ENCODE measurements around the gene LIMK2.

DNA sequence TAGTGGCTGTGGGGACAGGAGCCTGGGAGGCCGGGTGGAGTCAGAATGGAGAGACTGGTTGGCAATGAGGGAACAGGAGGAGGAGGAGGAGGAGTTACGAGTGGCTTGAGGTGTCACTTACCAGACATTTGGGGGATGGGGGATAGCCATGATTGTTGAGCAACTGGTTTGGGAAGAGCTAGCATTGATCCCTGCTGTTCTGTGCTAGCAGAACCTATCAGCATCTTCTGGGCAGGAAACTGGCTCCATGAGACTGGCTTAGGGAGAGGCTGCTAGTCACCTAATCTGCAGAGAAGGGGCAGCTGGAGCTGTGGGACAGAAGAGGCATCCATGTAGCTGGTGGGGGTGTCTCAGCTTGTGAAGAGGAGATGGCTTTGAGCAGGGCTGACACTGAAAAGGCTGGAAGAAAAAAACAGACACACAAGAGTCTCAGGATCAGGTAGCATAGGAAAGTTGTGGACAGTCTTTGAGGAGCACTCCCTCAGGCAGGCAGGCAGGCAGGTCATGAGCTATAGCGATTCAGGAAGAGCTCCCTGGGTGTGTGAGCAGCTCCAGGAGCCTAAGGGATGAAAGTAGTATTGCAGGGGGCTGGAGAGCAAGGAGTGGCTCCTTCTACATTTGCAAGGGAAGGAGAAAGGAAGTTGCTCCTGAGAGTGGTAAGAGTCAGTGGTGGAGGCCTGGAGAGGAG lies 57.9 kb downstream of the LIMK2 start:
- TF ChIP-seq, protein P1, sequence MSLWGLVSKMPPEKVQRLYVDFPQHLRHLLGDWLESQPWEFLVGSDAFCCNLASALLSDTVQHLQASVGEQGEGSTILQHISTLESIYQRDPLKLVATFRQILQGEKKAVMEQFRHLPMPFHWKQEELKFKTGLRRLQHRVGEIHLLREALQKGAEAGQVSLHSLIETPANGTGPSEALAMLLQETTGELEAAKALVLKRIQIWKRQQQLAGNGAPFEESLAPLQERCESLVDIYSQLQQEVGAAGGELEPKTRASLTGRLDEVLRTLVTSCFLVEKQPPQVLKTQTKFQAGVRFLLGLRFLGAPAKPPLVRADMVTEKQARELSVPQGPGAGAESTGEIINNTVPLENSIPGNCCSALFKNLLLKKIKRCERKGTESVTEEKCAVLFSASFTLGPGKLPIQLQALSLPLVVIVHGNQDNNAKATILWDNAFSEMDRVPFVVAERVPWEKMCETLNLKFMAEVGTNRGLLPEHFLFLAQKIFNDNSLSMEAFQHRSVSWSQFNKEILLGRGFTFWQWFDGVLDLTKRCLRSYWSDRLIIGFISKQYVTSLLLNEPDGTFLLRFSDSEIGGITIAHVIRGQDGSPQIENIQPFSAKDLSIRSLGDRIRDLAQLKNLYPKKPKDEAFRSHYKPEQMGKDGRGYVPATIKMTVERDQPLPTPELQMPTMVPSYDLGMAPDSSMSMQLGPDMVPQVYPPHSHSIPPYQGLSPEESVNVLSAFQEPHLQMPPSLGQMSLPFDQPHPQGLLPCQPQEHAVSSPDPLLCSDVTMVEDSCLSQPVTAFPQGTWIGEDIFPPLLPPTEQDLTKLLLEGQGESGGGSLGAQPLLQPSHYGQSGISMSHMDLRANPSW (CRISPR knock-in tag; IDR thresholded peaks at IDR 0.05) = no peak
- TF ChIP-seq, protein P2, sequence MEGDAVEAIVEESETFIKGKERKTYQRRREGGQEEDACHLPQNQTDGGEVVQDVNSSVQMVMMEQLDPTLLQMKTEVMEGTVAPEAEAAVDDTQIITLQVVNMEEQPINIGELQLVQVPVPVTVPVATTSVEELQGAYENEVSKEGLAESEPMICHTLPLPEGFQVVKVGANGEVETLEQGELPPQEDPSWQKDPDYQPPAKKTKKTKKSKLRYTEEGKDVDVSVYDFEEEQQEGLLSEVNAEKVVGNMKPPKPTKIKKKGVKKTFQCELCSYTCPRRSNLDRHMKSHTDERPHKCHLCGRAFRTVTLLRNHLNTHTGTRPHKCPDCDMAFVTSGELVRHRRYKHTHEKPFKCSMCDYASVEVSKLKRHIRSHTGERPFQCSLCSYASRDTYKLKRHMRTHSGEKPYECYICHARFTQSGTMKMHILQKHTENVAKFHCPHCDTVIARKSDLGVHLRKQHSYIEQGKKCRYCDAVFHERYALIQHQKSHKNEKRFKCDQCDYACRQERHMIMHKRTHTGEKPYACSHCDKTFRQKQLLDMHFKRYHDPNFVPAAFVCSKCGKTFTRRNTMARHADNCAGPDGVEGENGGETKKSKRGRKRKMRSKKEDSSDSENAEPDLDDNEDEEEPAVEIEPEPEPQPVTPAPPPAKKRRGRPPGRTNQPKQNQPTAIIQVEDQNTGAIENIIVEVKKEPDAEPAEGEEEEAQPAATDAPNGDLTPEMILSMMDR (IDR thresholded peaks at IDR 0.05 in 2 of 3, conservative IDR thresholded peaks at IDR 0.05 in 1 of 3; ENCODE audit: insufficient read depth in 2 of 3, low read depth in 1 of 3, low read length in 3 of 3) = no peak
- no peak for TF ChIP-seq PYGO2 (tag; IDR thresholded peaks at IDR 0.05)
- TF ChIP-seq TAF15 (IDR thresholded peaks at IDR 0.05; ENCODE audit: low read depth, low read length) = no peak
- no peak for TF ChIP-seq JUN (IDR thresholded peaks at IDR 0.05; ENCODE audit: borderline replicate concordance, low read depth, low read length)
- TF ChIP-seq JUN (CRISPR knock-in tag; IDR thresholded peaks at IDR 0.05; ENCODE audit: borderline replicate concordance) = no peak
- no peak for TF ChIP-seq ZNF184 (CRISPR knock-in tag; IDR thresholded peaks at IDR 0.05)
- TF ChIP-seq ZNF384 (IDR thresholded peaks at IDR 0.05; ENCODE audit: low read depth, low read length) = no peak
- no peak for TF ChIP-seq CEBPB (tag; IDR thresholded peaks at IDR 0.05)
- no peak for TF ChIP-seq FOSL1 (tag; conservative IDR thresholded peaks at IDR 0.05)
- no peak for TF ChIP-seq ZNF589 (CRISPR knock-in tag; IDR thresholded peaks at IDR 0.05; ENCODE audit: low read depth)
- TF ChIP-seq ZNF274 (IDR thresholded peaks at IDR 0.05; ENCODE audit: borderline replicate concordance, low read depth, low read length) = no peak
- no peak for TF ChIP-seq NR1H2 (CRISPR knock-in tag; IDR thresholded peaks at IDR 0.05)
- no peak for TF ChIP-seq BRF1 (IDR thresholded peaks at IDR 0.05; ENCODE audit: borderline replicate concordance, extremely low read depth, insufficient read length)
- no peak for TF ChIP-seq SMARCC2 (IDR thresholded peaks at IDR 0.05; ENCODE audit: low read depth)

Data from K562 (cell line).